Parathyroid adenoma (tissue), 2 donors: ENCODE measurements around the gene P2RX3.

ENCODE experiments used
- H2AFZ ChIP-seq: fragments of 300-600 bp; sonication (generic); one replicate; pipeline ENCODE4 v1.7.0; 2017; ENCODE audit warnings: antibody characterized with exemption, mild to moderate bottlenecking
- H3K27ac ChIP-seq: fragments of 300-600 bp; sonication (generic); one replicate; pipeline ENCODE4 v1.7.0; 2017
- H3K27me3 ChIP-seq: fragments of 300-600 bp; sonication (generic); one replicate; pipeline ENCODE4 v1.7.0; 2017; ENCODE audit warnings: low read length; ENCODE audit not compliant: control insufficient read depth, insufficient read depth
- H3K36me3 ChIP-seq: fragments of 300-600 bp; sonication (generic); one replicate; pipeline ENCODE4 v1.7.0; 2017; ENCODE audit warnings: low read length; ENCODE audit not compliant: control insufficient read depth, insufficient read depth
- H3K4me1 ChIP-seq: fragments of 300-600 bp; sonication (generic); one replicate; pipeline ENCODE4 v1.7.0; 2017; ENCODE audit warnings: control low read depth
- H3K4me2 ChIP-seq: fragments of 300-600 bp; sonication (generic); one replicate; pipeline ENCODE4 v1.7.0; 2017; ENCODE audit warnings: low read length
- H3K4me3 ChIP-seq: fragments of 300-600 bp; sonication (generic); one replicate; pipeline ENCODE4 v1.7.0; 2017; ENCODE audit warnings: low read depth, low read length
- H3K79me2 ChIP-seq: fragments of 300-600 bp; sonication (generic); one replicate; pipeline ENCODE4 v1.7.0; 2017; ENCODE audit warnings: control low read depth
- H3K9ac ChIP-seq: fragments of 300-600 bp; sonication (generic); one replicate; pipeline ENCODE4 v1.7.0; 2017; ENCODE audit warnings: mild to moderate bottlenecking
- H3K9me3 ChIP-seq: fragments of 300-600 bp; sonication (generic); one replicate; pipeline ENCODE4 v1.7.0; 2017; ENCODE audit warnings: low read length; ENCODE audit not compliant: control insufficient read depth
- TF ChIP-seq, protein P1 (sequence below): fragments of 300-600 bp; sonication (generic); IDR thresholded peaks from one replicate; pipeline ENCODE4 v1.7.0; 2017; ENCODE audit warnings: antibody characterized with exemption, mild to moderate bottlenecking
- donor health status: primary hyperparathyroidism.

The P2RX3 gene

DNA sequence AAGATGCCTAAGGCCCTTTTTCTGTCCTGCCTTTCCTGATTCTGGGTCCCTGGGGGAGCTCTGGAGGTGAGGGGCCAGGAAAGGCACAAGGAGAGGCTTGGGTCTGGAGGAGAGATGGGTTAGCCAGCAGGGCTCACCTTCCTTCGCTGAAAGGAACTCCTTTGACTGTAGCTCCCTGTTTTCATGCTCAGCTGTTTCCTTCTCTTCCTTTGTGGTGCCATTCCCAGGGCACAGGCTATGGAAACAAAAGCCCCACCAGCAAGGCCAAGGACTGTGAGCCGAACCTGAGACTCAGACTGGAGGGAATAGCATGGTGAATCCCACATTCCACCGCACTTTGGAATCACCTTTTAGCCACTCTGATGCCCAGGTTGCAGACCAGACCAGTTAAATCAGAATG lies 78.3 kb downstream of the P2RX3 start:
- Histone ChIP-seq H3K4me1 (no peaks in the 10 kb centered on the region), H3K36me3 (no peaks in the 10 kb centered on the region), H3K27ac (no peak overlapping the region), H3K4me3 (no peak overlapping the region), H3K79me2 (no peaks in the 10 kb centered on the region), H3K4me2 (no peak overlapping the region), H2AFZ (no peak overlapping the region), H3K9ac (no peak overlapping the region), H3K9me3 (no peaks in the 10 kb centered on the region), H3K27me3 (no peaks in the 10 kb centered on the region)
- TF ChIP-seq, protein P1, sequence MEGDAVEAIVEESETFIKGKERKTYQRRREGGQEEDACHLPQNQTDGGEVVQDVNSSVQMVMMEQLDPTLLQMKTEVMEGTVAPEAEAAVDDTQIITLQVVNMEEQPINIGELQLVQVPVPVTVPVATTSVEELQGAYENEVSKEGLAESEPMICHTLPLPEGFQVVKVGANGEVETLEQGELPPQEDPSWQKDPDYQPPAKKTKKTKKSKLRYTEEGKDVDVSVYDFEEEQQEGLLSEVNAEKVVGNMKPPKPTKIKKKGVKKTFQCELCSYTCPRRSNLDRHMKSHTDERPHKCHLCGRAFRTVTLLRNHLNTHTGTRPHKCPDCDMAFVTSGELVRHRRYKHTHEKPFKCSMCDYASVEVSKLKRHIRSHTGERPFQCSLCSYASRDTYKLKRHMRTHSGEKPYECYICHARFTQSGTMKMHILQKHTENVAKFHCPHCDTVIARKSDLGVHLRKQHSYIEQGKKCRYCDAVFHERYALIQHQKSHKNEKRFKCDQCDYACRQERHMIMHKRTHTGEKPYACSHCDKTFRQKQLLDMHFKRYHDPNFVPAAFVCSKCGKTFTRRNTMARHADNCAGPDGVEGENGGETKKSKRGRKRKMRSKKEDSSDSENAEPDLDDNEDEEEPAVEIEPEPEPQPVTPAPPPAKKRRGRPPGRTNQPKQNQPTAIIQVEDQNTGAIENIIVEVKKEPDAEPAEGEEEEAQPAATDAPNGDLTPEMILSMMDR, result no peak

DNA sequence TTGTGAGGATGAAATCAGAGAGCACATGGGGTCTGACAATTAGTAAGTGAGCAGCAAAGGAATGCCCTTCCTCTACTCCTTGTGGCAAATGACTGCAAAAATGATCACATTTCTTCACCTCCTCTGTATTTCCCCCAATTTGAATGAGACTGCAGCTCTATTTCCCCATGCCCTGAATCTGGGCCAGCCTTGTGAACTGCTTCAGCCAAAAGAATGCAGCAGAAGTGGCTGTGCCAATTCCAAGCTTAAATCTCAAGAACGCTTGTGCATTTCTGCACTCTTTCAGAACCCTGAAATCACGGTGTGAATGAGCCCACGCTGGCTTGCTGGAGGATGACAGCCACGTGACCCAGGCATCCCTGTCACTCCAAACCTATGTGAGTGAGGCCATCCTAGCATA lies 78.9 kb downstream of the P2RX3 start:
- Histone ChIP-seq H3K27ac (no peak overlapping the region), H3K4me1 (no peaks in the 10 kb centered on the region), H3K27me3 (no peaks in the 10 kb centered on the region), H3K4me2 (no peak overlapping the region), H3K36me3 (no peaks in the 10 kb centered on the region), H2AFZ (no peak overlapping the region), H3K9ac (no peak overlapping the region), H3K79me2 (no peaks in the 10 kb centered on the region), H3K4me3 (no peak overlapping the region), H3K9me3 (no peaks in the 10 kb centered on the region)
- TF ChIP-seq, protein P1, result no peak

DNA sequence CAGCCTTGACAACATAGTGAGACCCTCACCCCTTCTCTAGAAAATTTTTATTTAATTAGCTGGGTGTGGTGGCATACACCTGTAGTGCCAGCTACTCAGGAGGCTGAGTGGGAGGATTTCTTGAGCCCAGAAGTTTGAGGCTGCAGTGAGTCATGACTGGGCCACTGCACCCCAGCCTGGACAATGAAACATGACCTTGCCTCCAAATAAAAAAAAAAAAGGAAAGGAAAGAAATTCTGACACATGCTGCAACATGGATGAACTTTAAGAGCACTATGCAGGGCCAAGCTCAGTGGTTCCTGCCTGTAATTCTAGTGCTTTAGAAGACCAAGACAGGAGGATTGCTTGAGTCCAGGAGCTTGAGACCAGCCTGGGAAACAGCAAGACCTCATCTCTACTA lies 80.0 kb downstream of the P2RX3 start:
- Histone ChIP-seq H3K27ac (no peak overlapping the region), H3K36me3 (no peaks in the 10 kb centered on the region), H2AFZ (no peak overlapping the region), H3K79me2 (no peaks in the 10 kb centered on the region), H3K4me3 (no peak overlapping the region), H3K27me3 (no peaks in the 10 kb centered on the region), H3K9ac (no peak overlapping the region), H3K4me1 (no peaks in the 10 kb centered on the region), H3K4me2 (no peak overlapping the region), H3K9me3 (no peaks in the 10 kb centered on the region)
- TF ChIP-seq, protein P1, result no peak

DNA sequence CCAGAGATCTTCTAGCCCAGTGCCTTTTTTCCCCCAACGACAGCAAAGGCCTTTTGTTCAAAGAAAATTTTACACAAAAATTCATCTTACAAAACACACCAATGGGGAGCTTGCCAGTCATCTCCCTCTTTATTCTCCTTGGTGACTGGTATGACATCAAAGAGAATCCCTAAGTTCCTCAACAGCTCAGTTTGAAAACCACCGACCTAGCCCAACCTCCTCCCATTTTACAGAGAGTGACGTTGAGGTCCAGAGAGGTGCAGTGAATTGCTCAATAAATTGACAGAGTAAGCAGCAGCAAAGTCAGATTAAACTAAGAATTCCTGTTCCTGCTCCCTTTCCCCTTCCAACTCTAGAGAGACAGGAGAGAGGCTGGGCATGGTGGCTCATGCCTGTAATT lies 81.0 kb downstream of the P2RX3 start:
- Histone ChIP-seq H3K4me2 (no peak overlapping the region), H3K79me2 (no peaks in the 10 kb centered on the region), H3K9me3 (no peaks in the 10 kb centered on the region), H3K27ac (no peak overlapping the region), H3K36me3 (no peaks in the 10 kb centered on the region), H3K27me3 (no peaks in the 10 kb centered on the region), H3K9ac (no peak overlapping the region), H3K4me3 (no peak overlapping the region), H3K4me1 (no peaks in the 10 kb centered on the region), H2AFZ (no peak overlapping the region)
- TF ChIP-seq, protein P1, result no peak

DNA sequence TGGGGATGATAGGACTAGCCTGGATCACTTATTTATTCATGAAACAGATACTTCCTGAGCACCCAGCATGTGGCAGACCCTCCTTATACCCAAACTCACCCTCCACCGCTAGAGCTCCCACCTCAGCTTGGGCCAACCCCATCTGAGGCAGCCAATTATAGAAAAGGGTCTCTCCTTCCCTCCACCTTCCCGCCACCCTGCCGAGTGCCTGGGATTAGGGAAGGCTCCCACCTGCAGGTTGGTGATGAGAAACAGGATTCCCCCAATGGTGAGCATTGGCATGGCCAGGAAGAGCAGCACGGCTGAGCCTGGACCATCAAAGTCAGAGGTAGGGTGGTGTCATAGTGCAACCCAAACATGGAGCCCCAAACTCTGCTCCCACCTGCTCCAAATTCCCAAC lies 82.9 kb downstream of the P2RX3 start:
- no peak overlapping the region for H3K27ac ChIP-seq
- H3K36me3 ChIP-seq, result no peaks in the 10 kb centered on the region
- no peak overlapping the region for H3K4me3 ChIP-seq
- TF ChIP-seq, protein P1, result no peak
- H3K4me1 ChIP-seq, result no peaks in the 10 kb centered on the region
- H3K79me2 ChIP-seq, result no peaks in the 10 kb centered on the region
- H3K27me3 ChIP-seq, result no peaks in the 10 kb centered on the region
- H2AFZ ChIP-seq, result no peak overlapping the region
- H3K9me3 ChIP-seq, result no peaks in the 10 kb centered on the region
- H3K4me2 ChIP-seq, result no peak overlapping the region
- no peak overlapping the region for H3K9ac ChIP-seq
